IMR-90 (cell line): ENCODE data around the gene FAM53B. TPM values are rescaled to one million over a fixed set of nuclear protein-coding genes. Genes with fewer than 3 reads are reported as not detected.

ENCODE experiments used
- ATAC-seq: fragments of 200-7000 bp; cut with Tn5 transposase; 2 replicates; pipeline ENCODE4 v1.9.1; 2020; ENCODE audit warnings: low read depth, mild to moderate bottlenecking, moderate library complexity
- BruUV-seq: library from RNA; stranded (reverse); fragments of 400-500 nt; replicated peaks from 2 replicates; lab custom pipeline; 2021; lab: Mats Ljungman, UMichigan
- CTCF ChIA-PET: fragments of 300-600 bp; formaldehyde crosslinking; extraction: SDS; loops from one replicate; lab custom pipeline; 2021; ENCODE audit warnings: antibody characterized with exemption; lab: Yijun Ruan, JAX
- POLR2A ChIA-PET: fragments of 300-600 bp; sonication (Branson Sonifier 250); formaldehyde crosslinking; loops from one replicate; lab custom pipeline; 2022; ENCODE audit warnings: antibody characterized with exemption; ENCODE audit not compliant: unreplicated experiment; lab: Charles Lee
- DNase-seq: peaks from one replicate; pipeline ENCODE4 v3.0.0; 2013
- H2AFZ ChIP-seq: replicated peaks from 2 replicates; pipeline ENCODE3; 2013; ENCODE audit warnings: low read length, mild to moderate bottlenecking; ENCODE audit not compliant: poor library complexity
- H2AK5ac ChIP-seq: 2 replicates; pipeline ENCODE4 v1.6.1; 2013; ENCODE audit warnings: low read depth, low read length, inconsistent platforms
- H2AK9ac ChIP-seq: replicated peaks from 2 replicates; pipeline ENCODE3; 2013; ENCODE audit warnings: mild to moderate bottlenecking, low read depth, low read length, moderate library complexity; ENCODE audit not compliant: poor library complexity
- H2BK120ac ChIP-seq: 2 replicates; pipeline ENCODE4 v1.6.1; 2013; ENCODE audit warnings: low read depth, low read length, inconsistent platforms
- H2BK15ac ChIP-seq: 3 replicates; pipeline ENCODE4 v1.6.1; 2013; ENCODE audit warnings: low read depth, low read length, inconsistent platforms
- H2BK20ac ChIP-seq: 2 replicates; pipeline ENCODE4 v1.6.1; 2013; ENCODE audit warnings: low read depth, mild to moderate bottlenecking, inconsistent platforms, low read length, moderate library complexity
- H2BK5ac ChIP-seq: 2 replicates; pipeline ENCODE4 v1.6.1; 2013; ENCODE audit warnings: mild to moderate bottlenecking, low read depth, low read length, inconsistent platforms; ENCODE audit not compliant: poor library complexity, severe bottlenecking
- H3K14ac ChIP-seq: replicated peaks from 2 replicates; pipeline ENCODE4 v1.6.1; 2013; ENCODE audit warnings: low read depth, low read length, inconsistent platforms
- H3K18ac ChIP-seq: 2 replicates; pipeline ENCODE4 v1.6.1; 2013; ENCODE audit warnings: low read depth, low read length, control low read depth
- H3K23ac ChIP-seq: 2 replicates; pipeline ENCODE4 v1.6.1; 2013; ENCODE audit warnings: low read depth, low read length, inconsistent platforms
- H3K27ac ChIP-seq: 2 replicates; pipeline ENCODE4 v1.5.1; 2013; ENCODE audit warnings: mild to moderate bottlenecking, control low read depth, low read length; ENCODE audit not compliant: insufficient read depth
- H3K27me3 ChIP-seq: 2 replicates; pipeline ENCODE4 v1.6.1; 2013; ENCODE audit warnings: low read length; ENCODE audit not compliant: control insufficient read depth, insufficient read depth
- H3K36me3 ChIP-seq: 2 replicates; pipeline ENCODE4 v1.6.1; 2013; ENCODE audit warnings: low read length, mixed read lengths; ENCODE audit not compliant: control insufficient read depth, insufficient read depth
- H3K4ac ChIP-seq: 2 replicates; pipeline ENCODE4 v1.6.1; 2013; ENCODE audit warnings: low read depth, low read length, inconsistent platforms
- H3K4me1 ChIP-seq: 2 replicates; pipeline ENCODE4 v1.6.1; 2013; ENCODE audit warnings: low read length, mixed read lengths; ENCODE audit not compliant: control insufficient read depth, insufficient read depth
- H3K4me2 ChIP-seq: 2 replicates; pipeline ENCODE4 v1.6.1; 2013; ENCODE audit warnings: low read depth, mild to moderate bottlenecking, control low read depth, low read length, moderate library complexity
- H3K4me3 ChIP-seq: 2 replicates; pipeline ENCODE4 v1.5.1; 2013; ENCODE audit warnings: low read depth, mild to moderate bottlenecking, control low read depth, low read length, moderate library complexity; ENCODE audit not compliant: insufficient read depth
- H3K56ac ChIP-seq: 2 replicates; pipeline ENCODE4 v1.6.1; 2013; ENCODE audit warnings: low read length, inconsistent platforms; ENCODE audit not compliant: insufficient read depth; ENCODE audit errors: extremely low read depth
- H3K79me1 ChIP-seq, 2 experiments: 2 replicates each; pipeline ENCODE4 v1.6.1; 2013; ENCODE audit warnings: low read length in 2 of 2, inconsistent platforms in 1 of 2, low read depth in 1 of 2
- H3K9ac ChIP-seq: 2 replicates; pipeline ENCODE4 v1.6.1; 2013; ENCODE audit warnings: low read depth, low read length, control low read depth
- H3K9me1 ChIP-seq: 2 replicates; pipeline ENCODE4 v1.6.1; 2013; ENCODE audit warnings: low read length, inconsistent platforms; ENCODE audit not compliant: insufficient read depth
- H3K9me3 ChIP-seq: 2 replicates; pipeline ENCODE4 v1.6.1; 2013; ENCODE audit warnings: low read length; ENCODE audit not compliant: control insufficient read depth, insufficient read depth
- H4K20me1 ChIP-seq: 2 replicates; pipeline ENCODE4 v1.6.1; 2013; ENCODE audit warnings: low read length, inconsistent platforms; ENCODE audit not compliant: insufficient read depth
- H4K5ac ChIP-seq: 2 replicates; pipeline ENCODE4 v1.6.1; 2013; ENCODE audit warnings: mild to moderate bottlenecking, low read depth, low read length, control low read depth
- H4K8ac ChIP-seq, 2 experiments: 2 replicates each; pipeline ENCODE4 v1.6.1; 2013; ENCODE audit warnings: low read depth in 2 of 2, low read length in 2 of 2, control low read depth in 1 of 2, inconsistent platforms in 1 of 2
- H4K91ac ChIP-seq: 2 replicates; pipeline ENCODE4 v1.6.1; 2013; ENCODE audit warnings: low read depth, low read length, inconsistent platforms; ENCODE audit not compliant: insufficient read depth
- BHLHE40 ChIP-seq: fragments of 150-350 bp; IDR thresholded peaks from 2 replicates; pipeline ENCODE4 v1.6.1; 2016; ENCODE audit warnings: mild to moderate bottlenecking, low read depth, low read length
- CEBPB ChIP-seq: IDR thresholded peaks from 2 replicates; pipeline ENCODE4 v1.6.1; 2012; ENCODE audit warnings: low read depth, low read length, improper control_type of control experiment
- CHD1 ChIP-seq: IDR thresholded peaks from 2 replicates; pipeline ENCODE4 v1.6.1; 2012; ENCODE audit warnings: low read depth, low read length, improper control_type of control experiment
- MAFK ChIP-seq: IDR thresholded peaks from 2 replicates; pipeline ENCODE4 v1.6.1; 2012; ENCODE audit warnings: low read depth, low read length, improper control_type of control experiment
- MAZ ChIP-seq: IDR thresholded peaks from 2 replicates; pipeline ENCODE4 v1.6.1; 2012; ENCODE audit warnings: low read depth, mild to moderate bottlenecking, low read length, improper control_type of control experiment, moderate library complexity, borderline replicate concordance
- NFE2L2 ChIP-seq: fragments of 150-350 bp; IDR thresholded peaks from 2 replicates; pipeline ENCODE4 v1.6.1; 2016; ENCODE audit warnings: low read depth, mild to moderate bottlenecking, low read length
- RAD21 ChIP-seq: IDR thresholded peaks from 2 replicates; pipeline ENCODE4 v1.6.1; 2012; ENCODE audit warnings: low read length, improper control_type of control experiment
- RCOR1 ChIP-seq: IDR thresholded peaks from 2 replicates; pipeline ENCODE4 v1.6.1; 2012; ENCODE audit warnings: mild to moderate bottlenecking, low read length, improper control_type of control experiment; ENCODE audit not compliant: insufficient replicate concordance
- RFX5 ChIP-seq: IDR thresholded peaks from 2 replicates; pipeline ENCODE4 v1.8.0; 2012; ENCODE audit warnings: low read depth, mild to moderate bottlenecking, low read length, moderate library complexity
- SMC3 ChIP-seq: fragments of 150-350 bp; IDR thresholded peaks from 2 replicates; pipeline ENCODE4 v1.6.1; 2016; ENCODE audit warnings: low read depth, mild to moderate bottlenecking, antibody characterized with exemption, low read length, moderate library complexity
- WGBS, 2 experiments: methylation state at CpG; one replicate each; pipeline versions ENCODE4 v1.1.5 to v1.1.7; 2013; ENCODE audit warnings: missing lambda C conversion rate in 2 of 2; ENCODE audit not compliant: insufficient read length in 1 of 2; ENCODE audit errors: extremely low coverage in 2 of 2; 5-methylcytosine and 5-hydroxymethylcytosine counted together
- dilution Hi-C: fragments of 300-500 bp; cut with HindIII; formaldehyde crosslinking; loops from one replicate; pipeline ENCODE4 v1.14.3; 2018; ENCODE audit warnings: low sequenced_read_pairs; ENCODE audit not compliant: unreplicated experiment
- in situ Hi-C: fragments of 300-500 bp; cut with MboI; formaldehyde crosslinking; loops from 3 replicates; pipeline ENCODE4 v1.14.3; 2019; ENCODE audit warnings: low sequenced_read_pairs, inconsistent platforms, mixed read lengths
- intact Hi-C: fragments of 100-400 bp; cut with micrococcal nuclease; formaldehyde crosslinking; loops from 2 replicates; pipeline ENCODE4 v1.10.0; 2022
- polyA plus RNA-seq, 3 experiments: library from polyadenylated mRNA; depleted of rRNA; stranded (reverse); fragments of >200 nt; gene quantifications; 2 replicates each; pipeline ENCODE4 v1.2.3, GENCODE V29; 2012; ENCODE audit warnings: low replicate concordance in 1 of 3
- total RNA-seq: library from RNA; depleted of rRNA; stranded (reverse); fragments of >200 nt; gene quantifications from 2 replicates; pipeline ENCODE4 v1.2.3, GENCODE V29; 2012
- TF ChIP-seq, protein P1 (sequence below): conservative IDR thresholded peaks from 2 replicates; pipeline ENCODE4 v1.5.1; 2012; ENCODE audit warnings: mild to moderate bottlenecking, low read depth, low read length, improper control_type of control experiment
- TF ChIP-seq, protein P2 (sequence below): fragments of 150-350 bp; IDR thresholded peaks from 2 replicates; pipeline ENCODE4 v1.6.1; 2017; ENCODE audit warnings: mild to moderate bottlenecking, antibody characterized with exemption, low read length, low read depth

Gene FAM53B
- total and polyA plus RNA-seq, 2 of the 4 experiments (the other 2 are of a cell fraction) = 3.8 to 5.7 TPM

DNA sequence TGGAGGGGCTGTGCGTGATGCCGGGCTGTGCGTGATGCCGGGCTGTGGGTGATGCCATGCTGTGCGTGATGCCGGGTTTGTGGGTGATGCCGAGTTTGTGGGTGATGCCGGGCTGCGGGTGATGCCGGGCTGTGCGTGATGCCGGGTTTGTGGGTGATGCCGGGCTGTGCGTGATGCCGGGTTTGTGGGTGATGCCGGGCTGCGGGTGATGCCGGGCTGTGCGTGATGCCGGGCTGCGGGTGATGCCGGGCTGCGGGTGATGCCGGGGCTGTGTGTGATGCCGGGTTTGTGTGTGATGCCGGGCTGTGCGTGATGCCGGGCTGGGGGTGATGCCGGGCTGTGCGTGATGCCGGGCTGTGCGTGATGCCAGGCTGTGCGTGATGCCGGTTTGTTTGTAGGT, 128.9 kb downstream of the FAM53B start:
- no peaks in the 10 kb centered on the region; the same call in 1 of the 2 replicates for H4K20me1 ChIP-seq
- in situ Hi-C loops = no loop called here
- H3K27me3 ChIP-seq = no peaks in the 10 kb centered on the region
- CTCF ChIA-PET = no interaction called here
- H3K9ac ChIP-seq = no peak overlapping the region
- no peaks in the 10 kb centered on the region for H3K36me3 ChIP-seq
- H2BK20ac ChIP-seq = no peak overlapping the region
- intact Hi-C loops = no loop called here
- no peak overlapping the region for H4K5ac ChIP-seq
- no peak for DNase-seq
- no peak overlapping the region for H3K56ac ChIP-seq
- H3K27ac ChIP-seq = no peak overlapping the region
- no peaks in the 10 kb centered on the region for H3K79me1 ChIP-seq
- no peak overlapping the region for H3K4me2 ChIP-seq
- H3K4me1 ChIP-seq = peaks cover 2% of the 10 kb centered on the region; the same call in 1 of the 2 replicates
- H3K4ac ChIP-seq = no peak overlapping the region
- BruUV-seq = no TSS peak
- no peak overlapping the region for H3K23ac ChIP-seq
- H3K4me3 ChIP-seq = no peak overlapping the region
- no peak for TF ChIP-seq MAZ
- no peak for TF ChIP-seq CHD1
- TF ChIP-seq, protein P1, sequence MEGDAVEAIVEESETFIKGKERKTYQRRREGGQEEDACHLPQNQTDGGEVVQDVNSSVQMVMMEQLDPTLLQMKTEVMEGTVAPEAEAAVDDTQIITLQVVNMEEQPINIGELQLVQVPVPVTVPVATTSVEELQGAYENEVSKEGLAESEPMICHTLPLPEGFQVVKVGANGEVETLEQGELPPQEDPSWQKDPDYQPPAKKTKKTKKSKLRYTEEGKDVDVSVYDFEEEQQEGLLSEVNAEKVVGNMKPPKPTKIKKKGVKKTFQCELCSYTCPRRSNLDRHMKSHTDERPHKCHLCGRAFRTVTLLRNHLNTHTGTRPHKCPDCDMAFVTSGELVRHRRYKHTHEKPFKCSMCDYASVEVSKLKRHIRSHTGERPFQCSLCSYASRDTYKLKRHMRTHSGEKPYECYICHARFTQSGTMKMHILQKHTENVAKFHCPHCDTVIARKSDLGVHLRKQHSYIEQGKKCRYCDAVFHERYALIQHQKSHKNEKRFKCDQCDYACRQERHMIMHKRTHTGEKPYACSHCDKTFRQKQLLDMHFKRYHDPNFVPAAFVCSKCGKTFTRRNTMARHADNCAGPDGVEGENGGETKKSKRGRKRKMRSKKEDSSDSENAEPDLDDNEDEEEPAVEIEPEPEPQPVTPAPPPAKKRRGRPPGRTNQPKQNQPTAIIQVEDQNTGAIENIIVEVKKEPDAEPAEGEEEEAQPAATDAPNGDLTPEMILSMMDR = no peak
- TF ChIP-seq SMC3 = no peak
- TF ChIP-seq RFX5 = no peak
- TF ChIP-seq RCOR1 = no peak
- TF ChIP-seq, protein P2, sequence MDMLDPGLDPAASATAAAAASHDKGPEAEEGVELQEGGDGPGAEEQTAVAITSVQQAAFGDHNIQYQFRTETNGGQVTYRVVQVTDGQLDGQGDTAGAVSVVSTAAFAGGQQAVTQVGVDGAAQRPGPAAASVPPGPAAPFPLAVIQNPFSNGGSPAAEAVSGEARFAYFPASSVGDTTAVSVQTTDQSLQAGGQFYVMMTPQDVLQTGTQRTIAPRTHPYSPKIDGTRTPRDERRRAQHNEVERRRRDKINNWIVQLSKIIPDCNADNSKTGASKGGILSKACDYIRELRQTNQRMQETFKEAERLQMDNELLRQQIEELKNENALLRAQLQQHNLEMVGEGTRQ = no peak
- TF ChIP-seq RAD21 = no peak
- no peak for TF ChIP-seq BHLHE40
- TF ChIP-seq NFE2L2 = no peak
- no peak for TF ChIP-seq CEBPB
- no peak for TF ChIP-seq MAFK
- POLR2A ChIA-PET = no interaction called here
- no peak for ATAC-seq
- H2AK5ac ChIP-seq = no peak overlapping the region
- no peak overlapping the region for H2BK120ac ChIP-seq
- H4K8ac ChIP-seq = no peak overlapping the region
- 95% methylated on average over 21 of the region's 34 CpGs; no CpG with 5 or more reads in 1 of the 2 experiments for WGBS, 2 experiments
- H3K9me3 ChIP-seq = no peaks in the 10 kb centered on the region
- no peak overlapping the region for H2BK5ac ChIP-seq
- H2AFZ ChIP-seq = no peak overlapping the region
- H4K91ac ChIP-seq = no peak overlapping the region
- H3K18ac ChIP-seq = no peak overlapping the region
- no peak overlapping the region for H2AK9ac ChIP-seq
- no peak overlapping the region for H3K14ac ChIP-seq
- H3K9me1 ChIP-seq = no peaks in the 10 kb centered on the region
- no peak overlapping the region for H2BK15ac ChIP-seq
- dilution Hi-C loops = no loop called here
